Effector memory CD4-positive, alpha-beta T cell (primary cell): ENCODE measurements around the gene PRRX2.

Experiments
- DNase-seq, 3 donors: peaks; one replicate each; pipeline ENCODE4 v3.0.0-alpha.2; 2020
- H3K27ac ChIP-seq: 2 replicates; pipeline ENCODE4 v1.7.0; 2013; ENCODE audit warnings: mild to moderate bottlenecking, low read length, moderate library complexity; ENCODE audit not compliant: insufficient read depth, poor library complexity, severe bottlenecking
- H3K27me3 ChIP-seq: replicated peaks from 2 replicates; pipeline ENCODE4 v1.7.0; 2013; ENCODE audit warnings: mild to moderate bottlenecking, low read length; ENCODE audit not compliant: insufficient read depth, control insufficient read depth, poor library complexity, severe bottlenecking
- H3K36me3 ChIP-seq: 2 replicates; pipeline ENCODE4 v1.7.0; 2013; ENCODE audit warnings: mild to moderate bottlenecking, low read length, moderate library complexity; ENCODE audit not compliant: control insufficient read depth, insufficient read depth
- H3K4me1 ChIP-seq: 2 replicates; pipeline ENCODE4 v1.7.0; 2013; ENCODE audit warnings: low read length, mild to moderate bottlenecking; ENCODE audit not compliant: control insufficient read depth, insufficient read depth, poor library complexity, severe bottlenecking
- H3K4me3 ChIP-seq: 2 replicates; pipeline ENCODE4 v1.7.0; 2013; ENCODE audit warnings: low read length, low read depth, mild to moderate bottlenecking; ENCODE audit not compliant: insufficient read depth, poor library complexity, severe bottlenecking
- H3K9me3 ChIP-seq: 2 replicates; pipeline ENCODE4 v1.7.0; 2013; ENCODE audit warnings: mild to moderate bottlenecking, low read length, moderate library complexity; ENCODE audit not compliant: control insufficient read depth

Gene PRRX2

GRCh38 chr9:129627556-129628440 is 37.6 kb upstream of the PRRX2 start:
- H3K27ac ChIP-seq, result peak overlapping the region; percentile 94
- H3K27me3 ChIP-seq, result no peaks in the 10 kb centered on the region
- H3K9me3 ChIP-seq, result no peaks in the 10 kb centered on the region
- no peak for DNase-seq
- peaks cover 11% of the 10 kb centered on the region for H3K36me3 ChIP-seq
- peaks cover 43% of the 10 kb centered on the region for H3K4me1 ChIP-seq
- H3K4me3 ChIP-seq, result peak overlapping the region; percentile 86

- no peaks in the 10 kb centered on the region for H3K27me3 ChIP-seq
- H3K4me1 ChIP-seq, result peaks cover 43% of the 10 kb centered on the region
- H3K9me3 ChIP-seq, result no peaks in the 10 kb centered on the region
- peaks cover 20% of the 10 kb centered on the region for H3K36me3 ChIP-seq
- H3K27ac ChIP-seq, result no peak overlapping the region
- no peak for DNase-seq
- H3K4me3 ChIP-seq, result no peak overlapping the region
Observed at GRCh38 chr9:129628709-129629108, 36.7 kb upstream of the PRRX2 start.

GRCh38 chr9:129629251-129629820 is 36.1 kb upstream of the PRRX2 start:
- no peak for DNase-seq
- peaks cover 39% of the 10 kb centered on the region for H3K4me1 ChIP-seq
- H3K27me3 ChIP-seq, result no peaks in the 10 kb centered on the region
- H3K27ac ChIP-seq, result no peak overlapping the region
- H3K9me3 ChIP-seq, result no peaks in the 10 kb centered on the region
- H3K4me3 ChIP-seq, result no peak overlapping the region
- peaks cover 26% of the 10 kb centered on the region for H3K36me3 ChIP-seq

- DNase-seq, result no peak
- H3K9me3 ChIP-seq, result no peaks in the 10 kb centered on the region
- peaks cover 29% of the 10 kb centered on the region for H3K4me1 ChIP-seq
- H3K36me3 ChIP-seq, result peaks cover 42% of the 10 kb centered on the region
- no peak overlapping the region for H3K27ac ChIP-seq
- H3K4me3 ChIP-seq, result no peak overlapping the region
- no peaks in the 10 kb centered on the region for H3K27me3 ChIP-seq
Observed at GRCh38 chr9:129630967-129631673, 34.3 kb upstream of the PRRX2 start.

GRCh38 chr9:129631674-129632129 is 33.7 kb upstream of the PRRX2 start:
- Histone ChIP-seq H3K4me3 (no peak overlapping the region), H3K4me1 (peaks cover 25% of the 10 kb centered on the region), H3K36me3 (peaks cover 45% of the 10 kb centered on the region), H3K27ac (no peak overlapping the region), H3K27me3 (no peaks in the 10 kb centered on the region), H3K9me3 (no peaks in the 10 kb centered on the region)
- DNase-seq, result no peak

- Histone ChIP-seq H3K36me3 (peaks cover 53% of the 10 kb centered on the region), H3K27me3 (no peaks in the 10 kb centered on the region), H3K27ac (peak overlapping the region; percentile 7), H3K4me1 (peaks cover 19% of the 10 kb centered on the region), H3K9me3 (no peaks in the 10 kb centered on the region), H3K4me3 (no peak overlapping the region)
- DNase-seq, result no peak
Observed at GRCh38 chr9:129632460-129632859, 33.0 kb upstream of the PRRX2 start.

GRCh38 chr9:129633207-129633606 is 32.2 kb upstream of the PRRX2 start:
- Histone ChIP-seq H3K4me3 (no peak overlapping the region), H3K9me3 (no peaks in the 10 kb centered on the region), H3K36me3 (peaks cover 60% of the 10 kb centered on the region), H3K4me1 (peaks cover 12% of the 10 kb centered on the region), H3K27ac (no peak overlapping the region), H3K27me3 (no peaks in the 10 kb centered on the region)
- DNase-seq, result no peak

- Histone ChIP-seq H3K4me3 (no peak overlapping the region), H3K4me1 (peaks cover 7% of the 10 kb centered on the region), H3K27ac (no peak overlapping the region), H3K27me3 (no peaks in the 10 kb centered on the region), H3K9me3 (no peaks in the 10 kb centered on the region), H3K36me3 (peaks cover 67% of the 10 kb centered on the region)
- DNase-seq, result no peak
Observed at GRCh38 chr9:129633848-129634247, 31.6 kb upstream of the PRRX2 start.

GRCh38 chr9:129635099-129636065 is 30.1 kb upstream of the PRRX2 start:
- Histone ChIP-seq H3K27me3 (no peaks in the 10 kb centered on the region), H3K4me1 (peaks cover 6% of the 10 kb centered on the region), H3K27ac (no peak overlapping the region), H3K9me3 (no peaks in the 10 kb centered on the region), H3K36me3 (peaks cover 75% of the 10 kb centered on the region), H3K4me3 (no peak overlapping the region)
- DNase-seq, result no peak
